RCC 7860 (cell line): ENCODE data around the gene ACOT4.
"Not testable (repeated sequence)": the region's sequence is repeated elsewhere in the genome, so short reads cannot be mapped to it uniquely, and the experiment has no call there.

ENCODE experiments used
- DNase-seq: peaks from one replicate; pipeline ENCODE4 v3.0.0-alpha.2; 2015; ENCODE audit warnings: low spot score
- FAIRE-seq: peaks from 2 replicates; lab custom pipeline; 2012; peaks lifted over from hg19 to GRCh38; lab: Jason Lieb, UNC

The ACOT4 gene

GRCh38 chr14:73627151-73627558 is 35.5 kb downstream of the ACOT4 start:
- DNase-seq (no peak), FAIRE-seq (no peak)

- DNase-seq, result no peak
- FAIRE-seq, result no peak
These were observed 38.5 kb downstream of the ACOT4 start for GRCh38 chr14:73630009-73630780.

GRCh38 chr14:73633116-73634010 is 41.7 kb downstream of the ACOT4 start:
- FAIRE-seq (no peak), DNase-seq (peak; percentile 17)

- FAIRE-seq (no peak), DNase-seq (no peak)
These were observed 42.5 kb downstream of the ACOT4 start for GRCh38 chr14:73634011-73634833.

- not testable (repeated sequence) for FAIRE-seq, DNase-seq
These were observed 44.7 kb downstream of the ACOT4 start for GRCh38 chr14:73636355-73636754.

GRCh38 chr14:73637830-73638229 is 46.2 kb downstream of the ACOT4 start:
- no peak for DNase-seq
- no peak for FAIRE-seq

GRCh38 chr14:73640796-73641365 is 49.2 kb downstream of the ACOT4 start:
- FAIRE-seq, result no peak
- no peak for DNase-seq

- DNase-seq, result peak; percentile 76
- FAIRE-seq, result peak; percentile 10
These were observed 53.0 kb downstream of the ACOT4 start, which contains the start of gene DNAL1 for GRCh38 chr14:73644531-73645247. TSS of gene DNAL1 (plus strand) at chr14:73644986. CDS start at chr14:73645040, 54 bp downstream.

GRCh38 chr14:73645248-73645610 is 53.6 kb downstream of the ACOT4 start:
- no peak for FAIRE-seq
- DNase-seq, result no peak
